Measurements from ENCODE around the gene CBY2.
"Not testable (repeated sequence)": the region's sequence is repeated elsewhere in the genome, so short reads cannot be mapped to it uniquely, and the experiment has no call there.

The CBY2 gene

GRCh38 chr13:45752510-45752909, 50.4 kb downstream of the CBY2 start:
- H3K4me3 ChIP-seq (ENCODE audit: low read depth, low read length), result no peak overlapping the region
- no peak for TF ChIP-seq CTCF (IDR thresholded peaks at IDR 0.05; ENCODE audit: borderline replicate concordance, insufficient read depth, low read depth, low read length)

- not testable (repeated sequence) for H3K4me3 ChIP-seq (ENCODE audit: low read depth, low read length)
Observed at GRCh38 chr13:45756498-45756897, 54.4 kb downstream of the CBY2 start.

- not testable (repeated sequence) for H3K4me3 ChIP-seq (ENCODE audit: low read depth, low read length)
Observed at GRCh38 chr13:45757589-45757988, 55.5 kb downstream of the CBY2 start.

GRCh38 chr13:45763419-45763818, 61.3 kb downstream of the CBY2 start:
- no peak overlapping the region for H3K4me3 ChIP-seq (ENCODE audit: low read depth, low read length)
- no peak for TF ChIP-seq CTCF (IDR thresholded peaks at IDR 0.05; ENCODE audit: borderline replicate concordance, insufficient read depth, low read depth, low read length)
